ENCODE data around the gene IRF6. TPM values are rescaled to one million over a fixed set of nuclear protein-coding genes. Genes with fewer than 3 reads are reported as not detected.
"Not testable (repeated sequence)": the region's sequence is repeated elsewhere in the genome, so short reads cannot be mapped to it uniquely, and the experiment has no call there.

The IRF6 gene
- total RNA-seq, 5 donors from 2014 or later (not counting 1 experiment from before 2014, with no cell fraction given), result 0.16 to 2.6 (median 1.0) TPM

- CTCF ChIA-PET, result interaction anchor here (0.9 kb wide), 2 partner anchors 21 to 22 kb away, joined by 3 read pairs; no protein-coding TSS in a partner anchor
- no peaks in the 10 kb centered on the region for H3K36me3 Mint-ChIP-seq
- no peak overlapping the region for H3K4me3 Mint-ChIP-seq
- H3K27ac ChIP-seq (ENCODE audit: low read length), result no peak overlapping the region
- H3K4me3 ChIP-seq (ENCODE audit: control insufficient read depth in 1 of 2, extremely low read depth in 1 of 2, low read length in 1 of 2), result no peak overlapping the region
- H3K36me3 ChIP-seq (ENCODE audit: control insufficient read depth in 2 of 2, extremely low read depth in 1 of 2, insufficient read depth in 1 of 2, low read length in 1 of 2), result no peaks in the 10 kb centered on the region
- H3K9me3 Mint-ChIP-seq, result no peaks in the 10 kb centered on the region
- DNase-seq, result no peak
- POLR2A ChIA-PET, result no interaction called here
- H3K4me1 Mint-ChIP-seq, result peaks cover 8 to 9% (median 9%) of the 10 kb centered on the region in 3 donors
- peaks cover 12 to 20% of the 10 kb centered on the region in 2 donors for H3K27me3 Mint-ChIP-seq
- H3K9me3 ChIP-seq, result no peaks in the 10 kb centered on the region
- no peak overlapping the region for H3K27ac Mint-ChIP-seq
- H3K4me1 ChIP-seq (ENCODE audit: control insufficient read depth in 1 of 2, extremely low read depth in 1 of 2, insufficient read depth in 2 of 2, low read length in 2 of 2), result peaks cover 3 to 12% of the 10 kb centered on the region in 2 experiments
- ATAC-seq (replicated peaks in 1 of 4), result no peak
- peaks cover 0 to 22% of the 10 kb centered on the region in 2 experiments for H3K27me3 ChIP-seq (replicated peaks in 1 of 2; ENCODE audit: control insufficient read depth in 2 of 2, extremely low read depth in 1 of 2, insufficient read depth in 2 of 2, low read length in 1 of 2)
- WGBS (ENCODE audit: insufficient coverage), result no CpG with 5 or more reads among the region's 4 CpGs
Observed at GRCh38 chr1:209802117-209802779, 3.7 kb downstream of the IRF6 start.

GRCh38 chr1:209800984-209801834 is 4.7 kb downstream of the IRF6 start:
- Mint-ChIP-seq H3K9me3 (no peaks in the 10 kb centered on the region), H3K4me3 (no peak overlapping the region), H3K27me3 (peaks cover 13 to 22% of the 10 kb centered on the region in 2 donors), H3K36me3 (no peaks in the 10 kb centered on the region), H3K4me1 (peaks cover 6 to 8% (median 8%) of the 10 kb centered on the region in 3 donors), H3K27ac (no peak overlapping the region)
- Histone ChIP-seq H3K4me3 (ENCODE audit: control insufficient read depth in 1 of 2, extremely low read depth in 1 of 2, low read length in 1 of 2) (no peak overlapping the region), H3K27me3 (replicated peaks in 1 of 2; ENCODE audit: control insufficient read depth in 2 of 2, extremely low read depth in 1 of 2, insufficient read depth in 2 of 2, low read length in 1 of 2) (peaks cover 0 to 22% of the 10 kb centered on the region in 2 experiments), H3K27ac (ENCODE audit: low read length) (no peak overlapping the region), H3K36me3 (ENCODE audit: control insufficient read depth in 2 of 2, extremely low read depth in 1 of 2, insufficient read depth in 1 of 2, low read length in 1 of 2) (no peaks in the 10 kb centered on the region), H3K9me3 (no peaks in the 10 kb centered on the region), H3K4me1 (ENCODE audit: control insufficient read depth in 1 of 2, extremely low read depth in 1 of 2, insufficient read depth in 2 of 2, low read length in 2 of 2) (peaks cover 3 to 9% of the 10 kb centered on the region in 2 experiments)
- ATAC-seq (replicated peaks in 1 of 4) (no peak), DNase-seq (no peak)
- ChIA-PET CTCF (interaction anchor here in 1 of 2 donors (0.9 kb wide), 1 partner anchor 22 kb away, joined by 3 read pairs; no protein-coding TSS in a partner anchor), POLR2A (no interaction called here)
- WGBS (ENCODE audit: insufficient coverage), result 67% methylated on average over 2 of the region's 5 CpGs

DNA sequence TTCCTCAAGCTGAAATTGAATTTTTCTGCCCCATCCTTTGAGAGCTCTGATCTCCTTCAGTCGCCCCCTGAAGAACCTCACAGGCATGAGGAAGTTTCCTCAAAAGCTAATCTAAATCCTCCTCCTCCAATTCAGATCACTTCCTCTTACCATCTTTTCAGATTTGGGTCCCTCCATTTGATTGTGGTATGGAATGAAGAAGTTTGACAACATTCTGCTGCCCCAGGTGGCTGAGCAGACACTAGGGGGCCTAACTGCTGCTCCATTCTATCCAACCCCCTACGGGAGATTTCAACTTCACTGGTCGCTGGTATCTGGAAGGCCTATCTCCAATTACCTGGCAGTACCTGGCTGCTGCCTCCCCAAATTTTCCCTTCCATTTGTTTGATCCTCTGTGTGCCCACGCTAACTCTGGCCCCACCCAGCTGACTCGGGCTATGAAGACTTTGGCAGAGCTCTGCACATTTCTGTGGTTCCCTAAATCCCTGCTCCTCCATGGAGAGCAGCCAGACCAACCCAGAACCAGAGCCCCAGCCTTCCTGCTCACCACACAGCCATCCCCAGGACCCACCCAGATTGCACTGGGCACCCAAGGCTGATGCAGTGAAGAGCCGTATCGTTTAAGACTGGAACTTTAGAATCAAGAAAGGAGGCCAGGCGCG is 7.8 kb downstream of the IRF6 start:
- Mint-ChIP-seq H3K36me3 (no peaks in the 10 kb centered on the region), H3K27ac (no peak overlapping the region), H3K27me3 (peaks cover 21 to 26% of the 10 kb centered on the region in 2 donors), H3K4me1 (no peaks in the 10 kb centered on the region), H3K9me3 (no peaks in the 10 kb centered on the region), H3K4me3 (no peak overlapping the region)
- ChIA-PET CTCF (no interaction called here), POLR2A (no interaction called here)
- Histone ChIP-seq H3K4me3 (ENCODE audit: control insufficient read depth in 1 of 2, extremely low read depth in 1 of 2, low read length in 1 of 2) (no peak overlapping the region), H3K27me3 (replicated peaks in 1 of 2; ENCODE audit: control insufficient read depth in 2 of 2, extremely low read depth in 1 of 2, insufficient read depth in 2 of 2, low read length in 1 of 2) (peaks cover 0 to 10% of the 10 kb centered on the region in 2 experiments), H3K27ac (ENCODE audit: low read length) (no peak overlapping the region), H3K9me3 (no peaks in the 10 kb centered on the region), H3K4me1 (ENCODE audit: control insufficient read depth in 1 of 2, extremely low read depth in 1 of 2, insufficient read depth in 2 of 2, low read length in 2 of 2) (no peaks in the 10 kb centered on the region), H3K36me3 (ENCODE audit: control insufficient read depth in 2 of 2, extremely low read depth in 1 of 2, insufficient read depth in 1 of 2, low read length in 1 of 2) (no peaks in the 10 kb centered on the region)
- 76% methylated on average over 4 of the region's 9 CpGs for WGBS (ENCODE audit: insufficient coverage)
- ATAC-seq (replicated peaks in 1 of 4) (no peak), DNase-seq (no peak)

- H3K9me3 Mint-ChIP-seq; ATAC-seq (replicated peaks in 1 of 4); H3K4me1 Mint-ChIP-seq; CTCF ChIA-PET; H3K4me3 Mint-ChIP-seq; H3K36me3 ChIP-seq (ENCODE audit: control insufficient read depth in 2 of 2, extremely low read depth in 1 of 2, insufficient read depth in 1 of 2, low read length in 1 of 2); H3K9me3 ChIP-seq; H3K27me3 ChIP-seq (replicated peaks in 1 of 2; ENCODE audit: control insufficient read depth in 2 of 2, extremely low read depth in 1 of 2, insufficient read depth in 2 of 2, low read length in 1 of 2); H3K4me3 ChIP-seq (ENCODE audit: control insufficient read depth in 1 of 2, extremely low read depth in 1 of 2, low read length in 1 of 2); H3K4me1 ChIP-seq (ENCODE audit: control insufficient read depth in 1 of 2, extremely low read depth in 1 of 2, insufficient read depth in 2 of 2, low read length in 2 of 2); H3K27ac Mint-ChIP-seq; H3K27ac ChIP-seq (ENCODE audit: low read length); POLR2A ChIA-PET; DNase-seq; H3K36me3 Mint-ChIP-seq: not testable (repeated sequence)
- no CpG with 5 or more reads among the region's 3 CpGs for WGBS (ENCODE audit: insufficient coverage)
- peaks cover 17 to 27% of the 10 kb centered on the region in 2 donors for H3K27me3 Mint-ChIP-seq
Observed at GRCh38 chr1:209793711-209794110, 12.2 kb downstream of the IRF6 start.

DNA sequence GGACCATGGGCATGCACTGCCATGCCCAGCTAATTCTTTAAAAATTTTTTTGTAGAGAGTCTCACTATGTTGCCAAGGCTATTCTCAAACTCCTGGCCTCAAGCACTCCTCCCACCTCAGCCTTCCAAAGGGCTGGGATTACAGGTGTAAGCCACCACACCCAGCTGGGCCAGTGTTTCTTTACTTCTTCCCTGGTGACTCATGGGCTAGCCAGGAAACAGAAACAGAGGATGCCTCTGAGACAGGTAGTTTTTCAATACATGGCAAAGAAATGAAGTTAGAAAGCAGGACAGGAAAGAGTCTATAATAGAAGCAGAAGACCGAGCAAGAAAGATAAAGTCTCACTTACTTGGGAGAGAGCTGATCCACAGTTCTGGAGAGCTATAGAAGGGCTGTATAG is 14.0 kb downstream of the IRF6 start:
- H3K27ac Mint-ChIP-seq, result no peak overlapping the region
- Histone ChIP-seq H3K4me1 (ENCODE audit: control insufficient read depth in 1 of 2, extremely low read depth in 1 of 2, insufficient read depth in 2 of 2, low read length in 2 of 2) (no peaks in the 10 kb centered on the region), H3K27me3 (replicated peaks in 1 of 2; ENCODE audit: control insufficient read depth in 2 of 2, extremely low read depth in 1 of 2, insufficient read depth in 2 of 2, low read length in 1 of 2) (peaks cover 0 to 9% of the 10 kb centered on the region in 2 experiments), H3K36me3 (ENCODE audit: control insufficient read depth in 2 of 2, extremely low read depth in 1 of 2, insufficient read depth in 1 of 2, low read length in 1 of 2) (no peaks in the 10 kb centered on the region), H3K27ac (ENCODE audit: low read length) (no peak overlapping the region), H3K9me3 (no peaks in the 10 kb centered on the region), H3K4me3 (ENCODE audit: control insufficient read depth in 1 of 2, extremely low read depth in 1 of 2, low read length in 1 of 2) (no peak overlapping the region)
- WGBS (ENCODE audit: insufficient coverage), result 57% methylated on average over 1 of the region's 1 CpG
- no peaks in the 10 kb centered on the region for H3K4me1 Mint-ChIP-seq
- H3K9me3 Mint-ChIP-seq, result no peaks in the 10 kb centered on the region
- peaks cover 17 to 27% of the 10 kb centered on the region in 2 donors for H3K27me3 Mint-ChIP-seq
- no peaks in the 10 kb centered on the region for H3K36me3 Mint-ChIP-seq
- ATAC-seq (replicated peaks in 1 of 4), result no peak
- no peak for DNase-seq
- ChIA-PET POLR2A (no interaction called here), CTCF (interaction anchor here in 1 of 2 donors (1.0 kb wide), 1 partner anchor 31 kb away, joined by 3 read pairs; no protein-coding TSS in a partner anchor)
- no peak overlapping the region for H3K4me3 Mint-ChIP-seq
